K562 (cell line): ENCODE data around the gene TMEM89. TPM values are rescaled to one million over a fixed set of nuclear protein-coding genes. Genes with fewer than 3 reads are reported as not detected.

ENCODE experiments used
- AFF1 ChIP-seq, 2 experiments: fragments of 450-650 bp; IDR thresholded peaks; 2 replicates each; pipeline ENCODE4 v1.6.1; 2018; ENCODE audit warnings: mild to moderate bottlenecking in 2 of 2, low read depth in 1 of 2; ENCODE audit not compliant: partially characterized antibody in 2 of 2
- CHD7 ChIP-seq: fragments of 200-600 bp; sonication (generic); IDR thresholded peaks from one replicate; pipeline ENCODE4 v1.6.1; 2012; ENCODE audit warnings: mild to moderate bottlenecking, low read depth, low read length, inconsistent platforms
- EP400 ChIP-seq: fragments of 450-650 bp; IDR thresholded peaks from 2 replicates; pipeline ENCODE4 v1.6.1; 2017; ENCODE audit warnings: antibody characterized with exemption, mild to moderate bottlenecking, moderate library complexity
- MAZ ChIP-seq, 2 experiments: fragments of 450-650 bp in 1 of 2; sonication (generic) in 1 of 2; formaldehyde crosslinking; IDR thresholded peaks in 1 of 2; conservative IDR thresholded peaks in 1 of 2; 2 replicates each; pipeline versions ENCODE4 v1.4.0 to v1.5.0; 2020; ENCODE audit warnings: mild to moderate bottlenecking in 1 of 2, missing genetic modification reagents in 1 of 2
- NR1H2 ChIP-seq: sonication (generic); formaldehyde crosslinking; IDR thresholded peaks from 2 replicates; pipeline ENCODE4 v1.4.0; 2020; ENCODE audit warnings: mild to moderate bottlenecking, missing genetic modification reagents
- ZBTB49 ChIP-seq: sonication (generic); formaldehyde crosslinking; IDR thresholded peaks from 2 replicates; pipeline ENCODE4 v1.8.0; 2022; ENCODE audit warnings: missing genetic modification reagents, mild to moderate bottlenecking, borderline replicate concordance
- ZBTB7A ChIP-seq: IDR thresholded peaks from 2 replicates; pipeline ENCODE4 v1.6.1; 2011; ENCODE audit warnings: low read depth, mild to moderate bottlenecking, low read length, moderate library complexity, borderline replicate concordance; ENCODE audit not compliant: control insufficient read depth
- ZNF146 ChIP-seq: IDR thresholded peaks from one replicate; pipeline ENCODE4 v1.6.1; 2018; ENCODE audit warnings: missing compliant biosample characterization; ENCODE audit not compliant: unreplicated experiment
- polyA plus RNA-seq, 8 experiments: library from polyadenylated mRNA; depleted of rRNA in 4 of 8; stranded (reverse) in 5 of 8; unstranded in 3 of 8; fragments of >200 nt; fragmentation: Nextera tagmentation in 2 of 8; fragmentation: Illumina TruSeq in 1 of 8; extraction: Ambion mirVana in 2 of 8; extraction: Trizol in 1 of 8; gene quantifications; 2 replicates each; pipeline versions ENCODE4 v1.2.1 to v1.2.3, GENCODE V29; 2011 to 2014; ENCODE audit warnings: inconsistent platforms in 1 of 8, missing spikeins in 1 of 8
- total RNA-seq, 7 experiments: library from RNA; depleted of rRNA in 6 of 7; stranded (reverse); fragments of >200 nt in 6 of 7; fragmentation: Illumina TruSeq in 2 of 7; extraction: Trizol in 2 of 7; gene quantifications; 2 replicates each; pipeline versions ENCODE4 v1.2.1 to v1.2.3, GENCODE V29; 2011 to 2021; ENCODE audit warnings: low replicate concordance in 1 of 7

TMEM89 gene
- total and polyA plus RNA-seq, 9 of the 15 experiments (the other 6 are each of a cell fraction or from before 2014, with no cell fraction given): not detected

GRCh38 chr3:48661501-48662144 lies 40.1 kb upstream of the TMEM89 start (continued):
- TF ChIP-seq MAZ (CRISPR knock-in tag; conservative IDR thresholded peaks at IDR 0.05 in 1 of 2, IDR thresholded peaks at IDR 0.05 in 1 of 2) (peak; percentile 47 to 100), NR1H2 (CRISPR knock-in tag) (peak; percentile 98), ZBTB7A (peak; percentile 43; the same call in 1 of the 2 replicates), CHD7 (no peak), ZNF146 (CRISPR knock-in tag) (peak; percentile 91), AFF1 (IDR thresholded peaks at IDR 0.05; ENCODE audit: low read depth in 1 of 2, partially characterized antibody in 2 of 2) (peak in 1 of 2 experiments; percentile 100), ZBTB49 (peak; percentile 99), EP400 (no peak)
